ENCODE results near the gene VEGFA.

DNA sequence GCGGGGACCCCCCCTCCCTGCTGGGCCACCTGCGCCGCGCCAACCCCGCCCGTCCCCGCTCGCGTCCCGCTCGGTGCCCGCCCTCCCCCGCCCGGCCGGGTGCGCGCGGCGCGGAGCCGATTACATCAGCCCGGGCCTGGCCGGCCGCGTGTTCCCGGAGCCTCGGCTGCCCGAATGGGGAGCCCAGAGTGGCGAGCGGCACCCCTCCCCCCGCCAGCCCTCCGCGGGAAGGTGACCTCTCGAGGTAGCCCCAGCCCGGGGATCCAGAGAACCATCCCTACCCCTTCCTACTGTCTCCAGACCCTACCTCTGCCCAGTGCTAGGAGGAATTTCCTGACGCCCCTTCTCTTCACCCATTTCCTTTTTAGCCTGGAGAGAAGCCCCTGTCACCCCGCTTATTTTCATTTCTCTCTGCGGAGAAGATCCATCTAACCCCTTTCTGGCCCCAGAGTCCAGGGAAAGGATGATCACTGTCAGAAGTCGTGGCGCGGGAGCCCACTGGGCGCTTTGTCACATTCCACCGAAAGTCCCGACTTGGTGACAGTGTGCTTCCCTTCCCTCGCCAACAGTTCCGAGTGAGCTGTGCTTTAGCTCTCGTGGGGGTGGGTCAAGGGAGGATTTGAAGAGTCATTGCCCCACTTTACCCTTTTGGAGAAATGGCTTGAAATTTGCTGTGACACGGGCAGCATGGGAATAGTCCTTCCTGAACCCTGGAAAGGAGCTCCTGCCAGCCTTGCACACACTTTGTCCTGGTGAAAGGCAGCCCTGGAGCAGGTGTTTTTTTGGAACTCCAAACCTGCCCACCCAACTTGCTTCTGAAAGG is 2.1 kb downstream of the VEGFA start:
- TF ChIP-seq HDGF (IDR thresholded peaks at IDR 0.05; ENCODE audit: borderline replicate concordance) (no peak), SUZ12 (IDR thresholded peaks at IDR 0.05) (no peak), SP1 (IDR thresholded peaks at IDR 0.05) (no peak), L3MBTL2 (conservative IDR thresholded peaks at IDR 0.05) (peak; percentile 85), NFRKB (IDR thresholded peaks at IDR 0.05) (no peak), TARDBP (IDR thresholded peaks at IDR 0.05) (no peak), ARNT (IDR thresholded peaks at IDR 0.05) (no peak), ELF4 (IDR thresholded peaks at IDR 0.05) (no peak), BHLHE40 (IDR thresholded peaks at IDR 0.05; ENCODE audit: borderline replicate concordance) (no peak), LEF1 (IDR thresholded peaks at IDR 0.05; ENCODE audit: borderline replicate concordance) (no peak), FOXK2 (IDR thresholded peaks at IDR 0.05) (no peak), CTBP1 (IDR thresholded peaks at IDR 0.05; ENCODE audit: borderline replicate concordance) (no peak), FOXM1 (IDR thresholded peaks at IDR 0.05; ENCODE audit: borderline replicate concordance) (no peak)
- TF ChIP-seq, protein P1, sequence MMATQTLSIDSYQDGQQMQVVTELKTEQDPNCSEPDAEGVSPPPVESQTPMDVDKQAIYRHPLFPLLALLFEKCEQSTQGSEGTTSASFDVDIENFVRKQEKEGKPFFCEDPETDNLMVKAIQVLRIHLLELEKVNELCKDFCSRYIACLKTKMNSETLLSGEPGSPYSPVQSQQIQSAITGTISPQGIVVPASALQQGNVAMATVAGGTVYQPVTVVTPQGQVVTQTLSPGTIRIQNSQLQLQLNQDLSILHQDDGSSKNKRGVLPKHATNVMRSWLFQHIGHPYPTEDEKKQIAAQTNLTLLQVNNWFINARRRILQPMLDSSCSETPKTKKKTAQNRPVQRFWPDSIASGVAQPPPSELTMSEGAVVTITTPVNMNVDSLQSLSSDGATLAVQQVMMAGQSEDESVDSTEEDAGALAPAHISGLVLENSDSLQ (IDR thresholded peaks at IDR 0.05) = no peak

Data from HEK293T (cell line).